Liver (tissue), 9 donors: ENCODE data around the gene GLI1. TPM values are rescaled to one million over a fixed set of nuclear protein-coding genes. Genes with fewer than 3 reads are reported as not detected.

Source experiments
- DNase-seq: peaks from one replicate; pipeline ENCODE4 v3.0.0-alpha.2; 2017; ENCODE audit warnings: low spot score
- H3K27ac ChIP-seq, 2 donors: one replicate each; pipeline ENCODE4 v1.7.0; 2013; ENCODE audit warnings: inconsistent platforms in 2 of 2, low read length in 2 of 2, control low read depth in 1 of 2, low read depth in 1 of 2, mild to moderate bottlenecking in 1 of 2
- H3K27me3 ChIP-seq, 4 donors: one replicate each; pipeline versions ENCODE4 v1.6.1 to v1.7.0; 2013; ENCODE audit warnings: low read length in 3 of 4, inconsistent platforms in 1 of 4, mild to moderate bottlenecking in 1 of 4, moderate library complexity in 1 of 4; ENCODE audit not compliant: control insufficient read depth in 4 of 4, insufficient read depth in 4 of 4
- H3K36me3 ChIP-seq, 4 donors: one replicate each; pipeline versions ENCODE4 v1.6.1 to v1.7.0; 2013; ENCODE audit warnings: low read length in 3 of 4, mild to moderate bottlenecking in 3 of 4, low read depth in 1 of 4, moderate library complexity in 1 of 4; ENCODE audit not compliant: control insufficient read depth in 4 of 4, insufficient read depth in 3 of 4
- H3K4me1 ChIP-seq, 4 donors: one replicate each; pipeline versions ENCODE4 v1.6.1 to v1.7.0; 2013; ENCODE audit warnings: low read length in 3 of 4, mild to moderate bottlenecking in 3 of 4, moderate library complexity in 1 of 4; ENCODE audit not compliant: control insufficient read depth in 4 of 4, insufficient read depth in 4 of 4
- H3K4me3 ChIP-seq, 3 donors: one replicate each; pipeline versions ENCODE4 v1.6.1 to v1.7.0; 2013; ENCODE audit warnings: low read length in 3 of 3, control low read depth in 1 of 3, low read depth in 1 of 3, mild to moderate bottlenecking in 1 of 3
- H3K9ac ChIP-seq, 2 donors: one replicate each; pipeline ENCODE4 v1.7.0; 2013; ENCODE audit warnings: low read length in 2 of 2, mild to moderate bottlenecking in 2 of 2, moderate library complexity in 2 of 2, control low read depth in 1 of 2, low read depth in 1 of 2
- H3K9me3 ChIP-seq, 4 donors: one replicate each; pipeline versions ENCODE4 v1.6.1 to v1.7.0; 2013; ENCODE audit warnings: low read length in 3 of 4; ENCODE audit not compliant: control insufficient read depth in 4 of 4
- EGR1 ChIP-seq, 2 donors: IDR thresholded peaks; 2 replicates each; pipeline ENCODE4 v1.6.1; 2016 to 2018; ENCODE audit warnings: antibody characterized with exemption in 2 of 2, low read depth in 2 of 2
- FOXA1 ChIP-seq: IDR thresholded peaks from 2 replicates; pipeline ENCODE4 v1.6.1; 2016; ENCODE audit warnings: antibody characterized with exemption
- FOXA2 ChIP-seq: IDR thresholded peaks from 2 replicates; pipeline ENCODE4 v1.6.1; 2016; ENCODE audit warnings: antibody characterized with exemption
- GABPA ChIP-seq, 2 donors: IDR thresholded peaks in 1 of 2; conservative IDR thresholded peaks in 1 of 2; 2 replicates each; pipeline ENCODE4 v1.6.1; 2016; ENCODE audit warnings: antibody characterized with exemption in 2 of 2, mild to moderate bottlenecking in 1 of 2, moderate library complexity in 1 of 2
- HNF4A ChIP-seq, 2 donors: conservative IDR thresholded peaks; 2 replicates each; pipeline ENCODE4 v1.6.1; 2016; ENCODE audit warnings: antibody characterized with exemption in 2 of 2, mild to moderate bottlenecking in 2 of 2
- HNF4G ChIP-seq: IDR thresholded peaks from 2 replicates; pipeline ENCODE4 v1.6.1; 2016; ENCODE audit warnings: antibody characterized with exemption
- JUND ChIP-seq, 2 donors: IDR thresholded peaks; 2 replicates each; pipeline ENCODE4 v1.6.1; 2016; ENCODE audit warnings: antibody characterized with exemption in 2 of 2
- NR2F2 ChIP-seq: IDR thresholded peaks from 2 replicates; pipeline ENCODE4 v1.6.1; 2016; ENCODE audit warnings: antibody characterized with exemption
- RAD21 ChIP-seq, 2 donors: IDR thresholded peaks; 2 replicates each; pipeline ENCODE4 v1.6.1; 2016; ENCODE audit warnings: antibody characterized with exemption in 2 of 2, mild to moderate bottlenecking in 2 of 2
- RXRA ChIP-seq, 2 donors: IDR thresholded peaks; 2 replicates each; pipeline ENCODE4 v1.6.1; 2017 to 2018; ENCODE audit warnings: antibody characterized with exemption in 2 of 2, mild to moderate bottlenecking in 1 of 2
- SP1 ChIP-seq: IDR thresholded peaks from 2 replicates; pipeline ENCODE4 v1.6.1; 2018; ENCODE audit warnings: antibody characterized with exemption, mild to moderate bottlenecking
- TAF1 ChIP-seq: conservative IDR thresholded peaks from 2 replicates; pipeline ENCODE4 v1.6.1; 2016; ENCODE audit warnings: antibody characterized with exemption, mild to moderate bottlenecking
- YY1 ChIP-seq: IDR thresholded peaks from 2 replicates; pipeline ENCODE4 v1.6.1; 2016; ENCODE audit warnings: antibody characterized with exemption, mild to moderate bottlenecking
- WGBS: extraction: QIAGEN DNeasy Blood & Tissue Kit; methylation state at CpG from one replicate; pipeline ENCODE4 v1.1.7; 2013; 5-methylcytosine and 5-hydroxymethylcytosine counted together
- polyA plus RNA-seq, 2 donors: library from polyadenylated mRNA; stranded (reverse) in 1 of 2; unstranded in 1 of 2; fragments of 200-250 nt in 1 of 2; fragments of >200 nt in 1 of 2; fragmentation: Nextera tagmentation in 1 of 2; extraction: Ambion mirVana in 1 of 2; gene quantifications; one replicate each; pipeline versions ENCODE4 v1.2.1 to v1.2.3, GENCODE V29; 2013 to 2015
- total RNA-seq, 2 donors: library from RNA; depleted of rRNA; stranded (reverse); fragments of >200 nt; gene quantifications; one replicate each; pipeline ENCODE4 v1.2.3, GENCODE V29; 2014
- TF ChIP-seq, protein P1 (sequence below): IDR thresholded peaks from 2 replicates; pipeline ENCODE4 v1.6.1; 2016; ENCODE audit warnings: antibody characterized with exemption
- TF ChIP-seq, protein P2 (sequence below): fragments of 150-350 bp; IDR thresholded peaks from 2 replicates; pipeline ENCODE4 v1.5.1; 2017; ENCODE audit warnings: improper control_type of control experiment, low read depth, low read length; ENCODE audit not compliant: missing input control
- TF ChIP-seq, protein P3 (sequence below): IDR thresholded peaks from 2 replicates; pipeline ENCODE4 v1.6.1; 2016; ENCODE audit warnings: antibody characterized with exemption, mild to moderate bottlenecking
- TF ChIP-seq, protein P4 (sequence below): IDR thresholded peaks from 2 replicates; pipeline ENCODE4 v1.6.1; 2016; ENCODE audit warnings: antibody characterized with exemption
- donor health status: healthy.
- donor health status: healthy.
- donor health status: healthy.
- donor health status: healthy.
- donor health status: healthy.

Gene GLI1
- total and polyA plus RNA-seq, 4 donors: 0.09 to 0.44 (median 0.24) TPM

DNA sequence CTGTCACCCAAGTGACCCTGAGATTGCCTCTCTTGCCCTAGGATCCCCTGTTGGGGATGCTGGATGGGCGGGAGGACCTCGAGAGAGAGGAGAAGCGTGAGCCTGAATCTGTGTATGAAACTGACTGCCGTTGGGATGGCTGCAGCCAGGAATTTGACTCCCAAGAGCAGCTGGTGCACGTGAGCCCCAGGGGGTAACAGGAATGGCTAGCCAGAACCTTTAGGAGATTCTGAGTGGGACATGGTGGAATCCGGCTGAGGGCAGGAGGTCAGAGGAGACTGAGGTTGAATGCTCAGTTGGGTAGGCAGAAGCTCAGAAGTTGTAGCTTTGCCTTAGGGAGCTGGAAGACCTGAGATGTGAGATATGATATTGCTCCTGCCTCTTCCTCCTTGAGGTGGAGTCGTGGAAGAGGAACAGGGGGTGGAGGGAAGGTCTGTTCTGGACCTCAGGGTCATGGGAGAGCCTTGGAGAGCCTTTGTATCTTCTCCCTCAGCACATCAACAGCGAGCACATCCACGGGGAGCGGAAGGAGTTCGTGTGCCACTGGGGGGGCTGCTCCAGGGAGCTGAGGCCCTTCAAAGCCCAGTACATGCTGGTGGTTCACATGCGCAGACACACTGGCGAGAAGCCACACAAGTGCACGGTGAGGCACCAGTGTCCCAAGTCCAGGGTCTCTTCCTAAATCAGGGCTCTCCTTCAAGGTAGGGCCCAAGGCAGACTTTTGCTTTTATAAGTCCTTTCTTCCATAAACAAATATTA is 6.3 kb downstream of the GLI1 start:
- WGBS: 79% methylated on average over 14 of the region's 14 CpGs
- no peaks in the 10 kb centered on the region for H3K9me3 ChIP-seq
- H3K27ac ChIP-seq: no peak overlapping the region
- DNase-seq: no peak
- no peaks in the 10 kb centered on the region for H3K36me3 ChIP-seq
- H3K9ac ChIP-seq: no peak overlapping the region
- peaks cover 4 to 21% (median 14%) of the 10 kb centered on the region in 4 donors for H3K4me1 ChIP-seq
- TF ChIP-seq HNF4A (conservative IDR thresholded peaks at IDR 0.05) (no peak), JUND (IDR thresholded peaks at IDR 0.05) (no peak), FOXA1 (no peak), FOXA2 (no peak), EGR1 (IDR thresholded peaks at IDR 0.05; ENCODE audit: low read depth in 2 of 2) (no peak), NR2F2 (no peak), TAF1 (no peak), GABPA (IDR thresholded peaks at IDR 0.05 in 1 of 2, conservative IDR thresholded peaks at IDR 0.05 in 1 of 2) (no peak), RAD21 (IDR thresholded peaks at IDR 0.05) (no peak)
- H3K4me3 ChIP-seq: no peak overlapping the region
- no peaks in the 10 kb centered on the region for H3K27me3 ChIP-seq

DNA sequence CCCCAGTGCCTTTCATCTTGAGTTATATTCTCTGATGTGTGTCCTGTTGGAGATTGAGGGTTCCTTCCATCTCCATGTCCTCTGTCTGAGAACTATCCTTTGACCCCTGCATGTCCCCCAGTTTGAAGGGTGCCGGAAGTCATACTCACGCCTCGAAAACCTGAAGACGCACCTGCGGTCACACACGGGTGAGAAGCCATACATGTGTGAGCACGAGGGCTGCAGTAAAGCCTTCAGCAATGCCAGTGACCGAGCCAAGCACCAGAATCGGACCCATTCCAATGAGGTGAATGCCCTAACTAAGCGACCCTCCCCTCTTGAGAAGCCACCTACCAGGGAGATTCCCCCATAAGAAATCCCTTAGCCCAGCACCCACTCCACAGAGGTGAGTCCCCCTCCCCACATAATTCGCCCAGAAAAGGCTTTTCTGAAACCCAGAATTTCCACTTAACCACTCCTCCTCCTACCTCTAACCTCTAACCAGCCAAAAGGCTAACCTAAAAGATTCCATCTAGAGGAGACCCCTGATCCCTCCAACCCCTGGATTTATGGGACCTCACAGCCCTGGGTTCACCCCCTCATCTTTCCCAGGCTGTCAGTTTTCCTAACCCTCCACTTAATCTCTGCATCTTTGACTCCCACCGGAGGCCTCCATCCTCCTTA is 7.8 kb downstream of the GLI1 start:
- 87% methylated on average over 12 of the region's 12 CpGs for WGBS
- DNase-seq: no peak
- TF ChIP-seq, protein P1, sequence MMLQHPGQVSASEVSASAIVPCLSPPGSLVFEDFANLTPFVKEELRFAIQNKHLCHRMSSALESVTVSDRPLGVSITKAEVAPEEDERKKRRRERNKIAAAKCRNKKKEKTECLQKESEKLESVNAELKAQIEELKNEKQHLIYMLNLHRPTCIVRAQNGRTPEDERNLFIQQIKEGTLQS: no peak
- TF ChIP-seq HNF4G (no peak), TAF1 (no peak), YY1 (no peak), GABPA (IDR thresholded peaks at IDR 0.05 in 1 of 2, conservative IDR thresholded peaks at IDR 0.05 in 1 of 2) (no peak)

DNA sequence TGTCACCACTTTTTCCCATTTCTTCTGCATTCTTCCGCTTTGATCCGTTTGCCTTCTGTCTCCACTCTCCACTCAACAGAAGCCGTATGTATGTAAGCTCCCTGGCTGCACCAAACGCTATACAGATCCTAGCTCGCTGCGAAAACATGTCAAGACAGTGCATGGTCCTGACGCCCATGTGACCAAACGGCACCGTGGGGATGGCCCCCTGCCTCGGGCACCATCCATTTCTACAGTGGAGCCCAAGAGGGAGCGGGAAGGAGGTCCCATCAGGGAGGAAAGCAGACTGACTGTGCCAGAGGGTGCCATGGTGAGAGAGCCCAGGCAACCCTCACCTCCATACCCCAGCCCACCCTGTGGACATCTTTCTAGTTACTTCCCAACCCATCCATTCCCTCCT is 8.3 kb downstream of the GLI1 start:
- TF ChIP-seq RXRA (IDR thresholded peaks at IDR 0.05): no peak
- TF ChIP-seq YY1: no peak
- no peak for TF ChIP-seq EGR1 (IDR thresholded peaks at IDR 0.05; ENCODE audit: low read depth in 2 of 2)
- TF ChIP-seq, protein P2, sequence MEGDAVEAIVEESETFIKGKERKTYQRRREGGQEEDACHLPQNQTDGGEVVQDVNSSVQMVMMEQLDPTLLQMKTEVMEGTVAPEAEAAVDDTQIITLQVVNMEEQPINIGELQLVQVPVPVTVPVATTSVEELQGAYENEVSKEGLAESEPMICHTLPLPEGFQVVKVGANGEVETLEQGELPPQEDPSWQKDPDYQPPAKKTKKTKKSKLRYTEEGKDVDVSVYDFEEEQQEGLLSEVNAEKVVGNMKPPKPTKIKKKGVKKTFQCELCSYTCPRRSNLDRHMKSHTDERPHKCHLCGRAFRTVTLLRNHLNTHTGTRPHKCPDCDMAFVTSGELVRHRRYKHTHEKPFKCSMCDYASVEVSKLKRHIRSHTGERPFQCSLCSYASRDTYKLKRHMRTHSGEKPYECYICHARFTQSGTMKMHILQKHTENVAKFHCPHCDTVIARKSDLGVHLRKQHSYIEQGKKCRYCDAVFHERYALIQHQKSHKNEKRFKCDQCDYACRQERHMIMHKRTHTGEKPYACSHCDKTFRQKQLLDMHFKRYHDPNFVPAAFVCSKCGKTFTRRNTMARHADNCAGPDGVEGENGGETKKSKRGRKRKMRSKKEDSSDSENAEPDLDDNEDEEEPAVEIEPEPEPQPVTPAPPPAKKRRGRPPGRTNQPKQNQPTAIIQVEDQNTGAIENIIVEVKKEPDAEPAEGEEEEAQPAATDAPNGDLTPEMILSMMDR: no peak
- TF ChIP-seq HNF4G: no peak
- no peak for TF ChIP-seq SP1
- TF ChIP-seq, protein P3, sequence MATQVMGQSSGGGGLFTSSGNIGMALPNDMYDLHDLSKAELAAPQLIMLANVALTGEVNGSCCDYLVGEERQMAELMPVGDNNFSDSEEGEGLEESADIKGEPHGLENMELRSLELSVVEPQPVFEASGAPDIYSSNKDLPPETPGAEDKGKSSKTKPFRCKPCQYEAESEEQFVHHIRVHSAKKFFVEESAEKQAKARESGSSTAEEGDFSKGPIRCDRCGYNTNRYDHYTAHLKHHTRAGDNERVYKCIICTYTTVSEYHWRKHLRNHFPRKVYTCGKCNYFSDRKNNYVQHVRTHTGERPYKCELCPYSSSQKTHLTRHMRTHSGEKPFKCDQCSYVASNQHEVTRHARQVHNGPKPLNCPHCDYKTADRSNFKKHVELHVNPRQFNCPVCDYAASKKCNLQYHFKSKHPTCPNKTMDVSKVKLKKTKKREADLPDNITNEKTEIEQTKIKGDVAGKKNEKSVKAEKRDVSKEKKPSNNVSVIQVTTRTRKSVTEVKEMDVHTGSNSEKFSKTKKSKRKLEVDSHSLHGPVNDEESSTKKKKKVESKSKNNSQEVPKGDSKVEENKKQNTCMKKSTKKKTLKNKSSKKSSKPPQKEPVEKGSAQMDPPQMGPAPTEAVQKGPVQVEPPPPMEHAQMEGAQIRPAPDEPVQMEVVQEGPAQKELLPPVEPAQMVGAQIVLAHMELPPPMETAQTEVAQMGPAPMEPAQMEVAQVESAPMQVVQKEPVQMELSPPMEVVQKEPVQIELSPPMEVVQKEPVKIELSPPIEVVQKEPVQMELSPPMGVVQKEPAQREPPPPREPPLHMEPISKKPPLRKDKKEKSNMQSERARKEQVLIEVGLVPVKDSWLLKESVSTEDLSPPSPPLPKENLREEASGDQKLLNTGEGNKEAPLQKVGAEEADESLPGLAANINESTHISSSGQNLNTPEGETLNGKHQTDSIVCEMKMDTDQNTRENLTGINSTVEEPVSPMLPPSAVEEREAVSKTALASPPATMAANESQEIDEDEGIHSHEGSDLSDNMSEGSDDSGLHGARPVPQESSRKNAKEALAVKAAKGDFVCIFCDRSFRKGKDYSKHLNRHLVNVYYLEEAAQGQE: no peak
- TF ChIP-seq NR2F2: no peak
- TF ChIP-seq, protein P4, sequence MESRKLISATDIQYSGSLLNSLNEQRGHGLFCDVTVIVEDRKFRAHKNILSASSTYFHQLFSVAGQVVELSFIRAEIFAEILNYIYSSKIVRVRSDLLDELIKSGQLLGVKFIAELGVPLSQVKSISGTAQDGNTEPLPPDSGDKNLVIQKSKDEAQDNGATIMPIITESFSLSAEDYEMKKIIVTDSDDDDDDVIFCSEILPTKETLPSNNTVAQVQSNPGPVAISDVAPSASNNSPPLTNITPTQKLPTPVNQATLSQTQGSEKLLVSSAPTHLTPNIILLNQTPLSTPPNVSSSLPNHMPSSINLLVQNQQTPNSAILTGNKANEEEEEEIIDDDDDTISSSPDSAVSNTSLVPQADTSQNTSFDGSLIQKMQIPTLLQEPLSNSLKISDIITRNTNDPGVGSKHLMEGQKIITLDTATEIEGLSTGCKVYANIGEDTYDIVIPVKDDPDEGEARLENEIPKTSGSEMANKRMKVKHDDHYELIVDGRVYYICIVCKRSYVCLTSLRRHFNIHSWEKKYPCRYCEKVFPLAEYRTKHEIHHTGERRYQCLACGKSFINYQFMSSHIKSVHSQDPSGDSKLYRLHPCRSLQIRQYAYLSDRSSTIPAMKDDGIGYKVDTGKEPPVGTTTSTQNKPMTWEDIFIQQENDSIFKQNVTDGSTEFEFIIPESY: no peak
- TF ChIP-seq JUND (IDR thresholded peaks at IDR 0.05): no peak
- TF ChIP-seq FOXA1: no peak
- no peaks in the 10 kb centered on the region for H3K9me3 ChIP-seq
- WGBS: 90% methylated on average over 11 of the region's 11 CpGs
- no peak overlapping the region for H3K27ac ChIP-seq
- H3K9ac ChIP-seq: no peak overlapping the region
- H3K4me1 ChIP-seq: peaks cover 0 to 4% (median 1%) of the 10 kb centered on the region in 4 donors
- no peak for DNase-seq
- H3K27me3 ChIP-seq: no peaks in the 10 kb centered on the region
- peaks cover 0 to 2% (median 0%) of the 10 kb centered on the region in 4 donors for H3K36me3 ChIP-seq
- no peak overlapping the region for H3K4me3 ChIP-seq

More for the DNA sequence above, 7.8 kb downstream of the GLI1 start:
- H3K27me3 ChIP-seq: no peaks in the 10 kb centered on the region
- H3K27ac ChIP-seq: no peak overlapping the region
- H3K4me1 ChIP-seq: peaks cover 0 to 9% (median 3%) of the 10 kb centered on the region in 4 donors
- H3K36me3 ChIP-seq: peaks cover 0 to 2% (median 0%) of the 10 kb centered on the region in 4 donors
- H3K9ac ChIP-seq: no peak overlapping the region
- no peak overlapping the region for H3K4me3 ChIP-seq
- no peaks in the 10 kb centered on the region for H3K9me3 ChIP-seq
